Glutamatergic neuron (in vitro differentiated cells): Measurements from ENCODE around the gene RPA4. TPM values are rescaled to one million over a fixed set of nuclear protein-coding genes. Genes with fewer than 3 reads are reported as not detected.
"Not testable (repeated sequence)": the region's sequence is repeated elsewhere in the genome, so short reads cannot be mapped to it uniquely, and the experiment has no call there.

Experiments used
- DNase-seq: peaks from one replicate; pipeline ENCODE4 v3.0.0; 2022
- H3K27ac Mint-ChIP-seq: one replicate; pipeline ENCODE4 v1.8.0; 2020; ENCODE audit warnings: mild to moderate bottlenecking, mixed read lengths, inconsistent platforms; ENCODE audit not compliant: unreplicated experiment
- H3K27me3 Mint-ChIP-seq: one replicate; pipeline ENCODE4 v1.8.0; 2020; ENCODE audit warnings: mild to moderate bottlenecking, moderate library complexity, mixed read lengths, inconsistent platforms; ENCODE audit not compliant: unreplicated experiment
- H3K36me3 Mint-ChIP-seq: one replicate; pipeline ENCODE4 v1.8.0; 2020; ENCODE audit warnings: mild to moderate bottlenecking, mixed read lengths, inconsistent platforms; ENCODE audit not compliant: unreplicated experiment
- H3K4me1 Mint-ChIP-seq: one replicate; pipeline ENCODE4 v1.8.0; 2020; ENCODE audit warnings: mild to moderate bottlenecking, low read depth, mixed read lengths, inconsistent platforms; ENCODE audit not compliant: unreplicated experiment
- H3K4me3 Mint-ChIP-seq: one replicate; pipeline ENCODE4 v1.8.0; 2020; ENCODE audit warnings: mild to moderate bottlenecking, mixed read lengths, inconsistent platforms; ENCODE audit not compliant: unreplicated experiment
- H3K9me3 Mint-ChIP-seq: one replicate; pipeline ENCODE4 v1.8.0; 2020; ENCODE audit warnings: mild to moderate bottlenecking, moderate library complexity, mixed read lengths, inconsistent platforms; ENCODE audit not compliant: unreplicated experiment
- CTCF ChIP-seq: fragments of 200-600 bp; sonication (generic); IDR thresholded peaks from one replicate; pipeline ENCODE4 v1.5.0; 2021; ENCODE audit not compliant: partially characterized antibody, unreplicated experiment
- total RNA-seq: library from RNA; stranded (reverse); fragmentation: NEBNext Ultra II Directional; extraction: Animal tissue kit (Norgen Biotek cat#: 25700); gene quantifications from one replicate; pipeline ENCODE4 v1.2.1, GENCODE V29; 2021; ENCODE audit not compliant: unreplicated experiment

Gene RPA4
- total RNA-seq, 1 donor from 2014 or later: not detected

- Mint-ChIP-seq H3K4me3 (no peak overlapping the region), H3K27ac (no peak overlapping the region), H3K9me3 (peaks cover 1% of the 10 kb centered on the region), H3K4me1 (no peaks in the 10 kb centered on the region), H3K36me3 (no peaks in the 10 kb centered on the region), H3K27me3 (no peaks in the 10 kb centered on the region)
- no peak for DNase-seq
- no peak for TF ChIP-seq CTCF
These were observed 42.4 kb upstream of the RPA4 start for GRCh38 chrX:96841325-96841724.

GRCh38 chrX:96841866-96842265 is 41.8 kb upstream of the RPA4 start:
- not testable (repeated sequence) for H3K27ac Mint-ChIP-seq, H3K4me1 Mint-ChIP-seq, H3K27me3 Mint-ChIP-seq, DNase-seq, H3K9me3 Mint-ChIP-seq, H3K36me3 Mint-ChIP-seq, H3K4me3 Mint-ChIP-seq

GRCh38 chrX:96843566-96843965 is 40.1 kb upstream of the RPA4 start:
- TF ChIP-seq CTCF: no peak
- Mint-ChIP-seq H3K27ac (no peak overlapping the region), H3K27me3 (no peaks in the 10 kb centered on the region), H3K4me3 (no peak overlapping the region), H3K9me3 (peaks cover 1% of the 10 kb centered on the region), H3K4me1 (no peaks in the 10 kb centered on the region), H3K36me3 (no peaks in the 10 kb centered on the region)
- no peak for DNase-seq

- DNase-seq: no peak
These were observed 36.9 kb upstream of the RPA4 start for GRCh38 chrX:96846841-96847240.

GRCh38 chrX:96859422-96859821 is 24.3 kb upstream of the RPA4 start:
- H3K4me1 Mint-ChIP-seq, H3K27ac Mint-ChIP-seq, DNase-seq, H3K36me3 Mint-ChIP-seq, H3K4me3 Mint-ChIP-seq, H3K9me3 Mint-ChIP-seq, H3K27me3 Mint-ChIP-seq: not testable (repeated sequence)

More at GRCh38 chrX:96846841-96847240, 36.9 kb upstream of the RPA4 start:
- no peak for TF ChIP-seq CTCF
- no peak overlapping the region for H3K4me3 Mint-ChIP-seq
- no peak overlapping the region for H3K27ac Mint-ChIP-seq
- H3K27me3 Mint-ChIP-seq: no peaks in the 10 kb centered on the region
- no peaks in the 10 kb centered on the region for H3K9me3 Mint-ChIP-seq
- no peaks in the 10 kb centered on the region for H3K36me3 Mint-ChIP-seq
- H3K4me1 Mint-ChIP-seq: no peaks in the 10 kb centered on the region

- Mint-ChIP-seq H3K27ac (no peak overlapping the region), H3K27me3 (peaks cover 2% of the 10 kb centered on the region), H3K9me3 (no peaks in the 10 kb centered on the region)
These were observed 22.5 kb upstream of the RPA4 start for GRCh38 chrX:96861218-96861617.

More at GRCh38 chrX:96861218-96861617, 22.5 kb upstream of the RPA4 start:
- no peak for DNase-seq
- H3K4me3 Mint-ChIP-seq: no peak overlapping the region
- H3K4me1 Mint-ChIP-seq: no peaks in the 10 kb centered on the region
- TF ChIP-seq CTCF: no peak
- H3K36me3 Mint-ChIP-seq: no peaks in the 10 kb centered on the region
